ENCODE results near the gene ZNF292.

DNA sequence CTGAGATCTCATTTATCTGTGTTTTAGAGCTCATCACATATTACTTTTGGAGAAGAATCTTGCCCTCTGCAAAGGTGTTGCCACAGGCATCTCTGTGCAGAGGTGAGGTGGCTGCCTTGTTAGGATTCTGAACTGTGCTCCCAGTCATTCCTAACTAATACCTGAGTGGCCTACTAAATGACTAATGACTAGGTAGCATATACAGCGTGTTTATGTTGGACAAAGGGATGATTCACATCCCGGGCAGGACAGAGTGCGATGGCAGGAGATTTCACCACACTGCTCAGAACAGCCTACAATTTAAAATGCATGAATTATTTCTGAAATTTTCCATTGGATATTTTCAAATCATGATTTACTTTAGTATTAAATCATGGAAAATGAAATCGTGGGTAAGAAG is 37.3 kb upstream of the ZNF292 start:
- TF ChIP-seq, protein P1, sequence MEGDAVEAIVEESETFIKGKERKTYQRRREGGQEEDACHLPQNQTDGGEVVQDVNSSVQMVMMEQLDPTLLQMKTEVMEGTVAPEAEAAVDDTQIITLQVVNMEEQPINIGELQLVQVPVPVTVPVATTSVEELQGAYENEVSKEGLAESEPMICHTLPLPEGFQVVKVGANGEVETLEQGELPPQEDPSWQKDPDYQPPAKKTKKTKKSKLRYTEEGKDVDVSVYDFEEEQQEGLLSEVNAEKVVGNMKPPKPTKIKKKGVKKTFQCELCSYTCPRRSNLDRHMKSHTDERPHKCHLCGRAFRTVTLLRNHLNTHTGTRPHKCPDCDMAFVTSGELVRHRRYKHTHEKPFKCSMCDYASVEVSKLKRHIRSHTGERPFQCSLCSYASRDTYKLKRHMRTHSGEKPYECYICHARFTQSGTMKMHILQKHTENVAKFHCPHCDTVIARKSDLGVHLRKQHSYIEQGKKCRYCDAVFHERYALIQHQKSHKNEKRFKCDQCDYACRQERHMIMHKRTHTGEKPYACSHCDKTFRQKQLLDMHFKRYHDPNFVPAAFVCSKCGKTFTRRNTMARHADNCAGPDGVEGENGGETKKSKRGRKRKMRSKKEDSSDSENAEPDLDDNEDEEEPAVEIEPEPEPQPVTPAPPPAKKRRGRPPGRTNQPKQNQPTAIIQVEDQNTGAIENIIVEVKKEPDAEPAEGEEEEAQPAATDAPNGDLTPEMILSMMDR (conservative IDR thresholded peaks at IDR 0.05): no peak
- no peak for TF ChIP-seq ZFX (IDR thresholded peaks at IDR 0.05)
